Trophoblast cell (in vitro differentiated cells and primary cell): ENCODE data around the gene GDF11.

Experiments used
- DNase-seq, 2 donors: peaks; one replicate each; pipeline ENCODE4 v3.0.0-alpha.2; 2016
- H2AFZ ChIP-seq: 2 replicates; pipeline ENCODE4 v1.6.1; 2013; ENCODE audit warnings: low read length, moderate library complexity, mild to moderate bottlenecking; ENCODE audit not compliant: insufficient read depth, poor library complexity
- H2AK5ac ChIP-seq: 2 replicates; pipeline ENCODE4 v1.6.1; 2013; ENCODE audit warnings: mild to moderate bottlenecking, low read length
- H2BK120ac ChIP-seq: 2 replicates; pipeline ENCODE4 v1.6.1; 2013; ENCODE audit warnings: low read length, mild to moderate bottlenecking, moderate library complexity; ENCODE audit not compliant: insufficient read depth, poor library complexity
- H2BK12ac ChIP-seq: 2 replicates; pipeline ENCODE4 v1.6.1; 2013; ENCODE audit warnings: mild to moderate bottlenecking, low read length, moderate library complexity
- H2BK5ac ChIP-seq: 2 replicates; pipeline ENCODE4 v1.6.1; 2013; ENCODE audit warnings: low read length, low read depth, moderate library complexity, mild to moderate bottlenecking; ENCODE audit not compliant: poor library complexity
- H3K14ac ChIP-seq: 2 replicates; pipeline ENCODE4 v1.6.1; 2013; ENCODE audit warnings: mild to moderate bottlenecking, low read length
- H3K18ac ChIP-seq: 2 replicates; pipeline ENCODE4 v1.6.1; 2013; ENCODE audit warnings: mild to moderate bottlenecking, low read length
- H3K23ac ChIP-seq: 2 replicates; pipeline ENCODE4 v1.6.1; 2013; ENCODE audit warnings: low read length
- H3K27ac ChIP-seq: 2 replicates; pipeline ENCODE4 v1.5.1; 2013; ENCODE audit warnings: low read depth, mild to moderate bottlenecking, inconsistent platforms, low read length, moderate library complexity
- H3K27me3 ChIP-seq: 2 replicates; pipeline ENCODE4 v1.6.1; 2013; ENCODE audit warnings: inconsistent platforms, mild to moderate bottlenecking, low read length, moderate library complexity; ENCODE audit not compliant: insufficient read depth
- H3K36me3 ChIP-seq, 2 experiments: 1 replicate in 1 of 2; 2 replicates in 1 of 2; pipeline ENCODE4 v1.6.1; 2013; ENCODE audit warnings: low read length in 2 of 2, mild to moderate bottlenecking in 2 of 2, moderate library complexity in 1 of 2; ENCODE audit not compliant: insufficient read depth in 2 of 2, control insufficient read depth in 1 of 2
- H3K4ac ChIP-seq: 2 replicates; pipeline ENCODE4 v1.6.1; 2013; ENCODE audit warnings: low read depth, mild to moderate bottlenecking, low read length, moderate library complexity
- H3K4me1 ChIP-seq, 2 experiments: 1 replicate in 1 of 2; 2 replicates in 1 of 2; pipeline ENCODE4 v1.6.1; 2013; ENCODE audit warnings: low read length in 2 of 2, mild to moderate bottlenecking in 2 of 2, moderate library complexity in 1 of 2; ENCODE audit not compliant: insufficient read depth in 2 of 2, control insufficient read depth in 1 of 2
- H3K4me2 ChIP-seq: 2 replicates; pipeline ENCODE4 v1.6.1; 2013; ENCODE audit warnings: inconsistent platforms, mild to moderate bottlenecking, low read length, moderate library complexity
- H3K4me3 ChIP-seq: 2 replicates; pipeline ENCODE4 v1.5.1; 2013; ENCODE audit warnings: mild to moderate bottlenecking, low read depth, low read length, inconsistent platforms
- H3K79me1 ChIP-seq: one replicate; pipeline ENCODE4 v1.6.1; 2013; ENCODE audit warnings: low read length
- H3K79me2 ChIP-seq: 2 replicates; pipeline ENCODE4 v1.6.1; 2013; ENCODE audit warnings: low read length, mild to moderate bottlenecking; ENCODE audit not compliant: control insufficient read depth, insufficient read depth, poor library complexity
- H3K9ac ChIP-seq: 2 replicates; pipeline ENCODE4 v1.6.1; 2013; ENCODE audit warnings: mild to moderate bottlenecking, low read length
- H3K9me3 ChIP-seq: 2 replicates; pipeline ENCODE4 v1.6.1; 2013; ENCODE audit warnings: low read depth, mild to moderate bottlenecking, control low read depth, inconsistent platforms, low read length; ENCODE audit not compliant: insufficient read depth
- H4K12ac ChIP-seq: 2 replicates; pipeline ENCODE4 v1.6.1; 2013; ENCODE audit warnings: low read depth, mild to moderate bottlenecking, low read length, moderate library complexity
- H4K8ac ChIP-seq: 2 replicates; pipeline ENCODE4 v1.6.1; 2013; ENCODE audit warnings: low read depth, mild to moderate bottlenecking, low read length, moderate library complexity
- H4K91ac ChIP-seq: one replicate; pipeline ENCODE4 v1.6.1; 2013; ENCODE audit warnings: low read depth, mild to moderate bottlenecking, low read length, moderate library complexity
- WGBS: extraction: QIAGEN DNeasy Blood & Tissue Kit; methylation state at CpG from one replicate; pipeline ENCODE4 v1.1.7; 2013; ENCODE audit warnings: missing lambda C conversion rate; ENCODE audit not compliant: insufficient read length, insufficient coverage; ENCODE audit errors: extremely low coverage; 5-methylcytosine and 5-hydroxymethylcytosine counted together

Gene GDF11

GRCh38 chr12:55720894-55721444 lies 22.0 kb upstream of the GDF11 start:
- DNase-seq, result peak; percentile 98 to 99
- peaks cover 5% of the 10 kb centered on the region for H3K79me1 ChIP-seq
- H3K4ac ChIP-seq, result no peak overlapping the region

GRCh38 chr12:55721601-55722213 lies 21.2 kb upstream of the GDF11 start:
- Histone ChIP-seq H3K36me3 (peaks cover 33 to 35% of the 10 kb centered on the region in 2 experiments), H2AK5ac (no peak overlapping the region), H3K27me3 (no peaks in the 10 kb centered on the region)

More at GRCh38 chr12:55720894-55721444, 22.0 kb upstream of the GDF11 start:
- H3K4me2 ChIP-seq, result no peak overlapping the region
- no peak overlapping the region for H3K9ac ChIP-seq
- no peak overlapping the region for H3K27ac ChIP-seq
- H3K9me3 ChIP-seq, result peaks cover 2% of the 10 kb centered on the region
- H3K4me3 ChIP-seq, result no peak overlapping the region
- no peak overlapping the region for H4K8ac ChIP-seq
- no peaks in the 10 kb centered on the region for H3K27me3 ChIP-seq
- H3K79me2 ChIP-seq, result no peaks in the 10 kb centered on the region
- H2AFZ ChIP-seq, result no peak overlapping the region
- no peak overlapping the region for H2BK12ac ChIP-seq
- H2AK5ac ChIP-seq, result no peak overlapping the region
- no peak overlapping the region for H2BK120ac ChIP-seq
- no peak overlapping the region for H3K23ac ChIP-seq
- WGBS, result no CpG with 5 or more reads among the region's 9 CpGs
- no peak overlapping the region for H4K12ac ChIP-seq
- no peak overlapping the region for H3K14ac ChIP-seq
- H2BK5ac ChIP-seq, result no peak overlapping the region
- no peak overlapping the region for H4K91ac ChIP-seq
- peaks cover 27 to 30% of the 10 kb centered on the region in 2 experiments for H3K36me3 ChIP-seq
- H3K4me1 ChIP-seq, result peaks cover 13 to 17% of the 10 kb centered on the region in 2 experiments
- no peak overlapping the region for H3K18ac ChIP-seq

GRCh38 chr12:55722948-55723347 lies 20.0 kb upstream of the GDF11 start:
- Histone ChIP-seq H3K27me3 (no peaks in the 10 kb centered on the region), H3K23ac (no peak overlapping the region), H3K36me3 (peaks cover 38 to 41% of the 10 kb centered on the region in 2 experiments), H2AFZ (no peak overlapping the region), H2BK5ac (no peak overlapping the region), H3K4me3 (no peak overlapping the region), H3K4me2 (no peak overlapping the region), H3K79me2 (peaks cover 10% of the 10 kb centered on the region), H4K12ac (no peak overlapping the region), H3K4me1 (peaks cover 7 to 15% of the 10 kb centered on the region in 2 experiments), H4K8ac (no peak overlapping the region), H4K91ac (no peak overlapping the region), H3K18ac (no peak overlapping the region), H3K9ac (no peak overlapping the region), H3K79me1 (peaks cover 4% of the 10 kb centered on the region), H3K9me3 (peaks cover 2% of the 10 kb centered on the region), H3K14ac (no peak overlapping the region), H2BK120ac (no peak overlapping the region), H2BK12ac (no peak overlapping the region), H3K27ac (no peak overlapping the region), H3K4ac (no peak overlapping the region), H2AK5ac (no peak overlapping the region)
- no peak for DNase-seq
- WGBS, result no CpG with 5 or more reads among the region's 8 CpGs

More at GRCh38 chr12:55721601-55722213, 21.2 kb upstream of the GDF11 start:
- H3K23ac ChIP-seq, result no peak overlapping the region
- no peaks in the 10 kb centered on the region for H3K79me1 ChIP-seq
- H4K8ac ChIP-seq, result no peak overlapping the region
- no peak overlapping the region for H2BK5ac ChIP-seq
- no peak overlapping the region for H3K4ac ChIP-seq
- H3K14ac ChIP-seq, result no peak overlapping the region
- no peak overlapping the region for H3K4me2 ChIP-seq
- H3K4me1 ChIP-seq, result peaks cover 13 to 18% of the 10 kb centered on the region in 2 experiments
- no peaks in the 10 kb centered on the region for H3K79me2 ChIP-seq
- peak; percentile 45 to 52 for DNase-seq
- H3K18ac ChIP-seq, result no peak overlapping the region
- no peak overlapping the region for H2BK120ac ChIP-seq
- no peak overlapping the region for H4K12ac ChIP-seq
- no peak overlapping the region for H2AFZ ChIP-seq
- no peak overlapping the region for H3K27ac ChIP-seq
- no peak overlapping the region for H4K91ac ChIP-seq
- H3K9ac ChIP-seq, result no peak overlapping the region
- no peak overlapping the region for H3K4me3 ChIP-seq
- no CpG with 5 or more reads among the region's 14 CpGs for WGBS
- H3K9me3 ChIP-seq, result peaks cover 2% of the 10 kb centered on the region
- no peak overlapping the region for H2BK12ac ChIP-seq

- H3K23ac ChIP-seq, result no peak overlapping the region
- peak overlapping the region; percentile 19 for H3K9ac ChIP-seq
- H3K79me1 ChIP-seq, result peaks cover 10% of the 10 kb centered on the region
- H3K14ac ChIP-seq, result no peak overlapping the region
- no peaks in the 10 kb centered on the region for H3K27me3 ChIP-seq
- H3K4me1 ChIP-seq, result peaks cover 6 to 11% of the 10 kb centered on the region in 2 experiments
- peaks cover 16% of the 10 kb centered on the region for H3K79me2 ChIP-seq
- no peak overlapping the region for H4K8ac ChIP-seq
- no peak overlapping the region for H4K12ac ChIP-seq
- peaks cover 2% of the 10 kb centered on the region for H3K9me3 ChIP-seq
- H3K36me3 ChIP-seq, result peaks cover 38 to 41% of the 10 kb centered on the region in 2 experiments
- H3K4me2 ChIP-seq, result no peak overlapping the region
- H3K27ac ChIP-seq, result no peak overlapping the region
- H2BK120ac ChIP-seq, result no peak overlapping the region
- H2BK5ac ChIP-seq, result no peak overlapping the region
- H3K4ac ChIP-seq, result no peak overlapping the region
- H3K4me3 ChIP-seq, result no peak overlapping the region
- no peak overlapping the region for H2BK12ac ChIP-seq
- H3K18ac ChIP-seq, result no peak overlapping the region
- no peak for DNase-seq
- WGBS, result no CpG with 5 or more reads among the region's 10 CpGs
- no peak overlapping the region for H2AK5ac ChIP-seq
- no peak overlapping the region for H4K91ac ChIP-seq
- no peak overlapping the region for H2AFZ ChIP-seq
These were observed 19.3 kb upstream of the GDF11 start for GRCh38 chr12:55723516-55724225.
